AG09309 (cell line): ENCODE measurements around the gene XXYLT1.

Experiments used
- DNase-seq: peaks from one replicate; pipeline ENCODE4 v3.0.0-alpha.2; 2010; ENCODE audit warnings: low read depth
- H3K4me3 ChIP-seq: 2 replicates; pipeline ENCODE4 v1.5.1; 2011; ENCODE audit warnings: mild to moderate bottlenecking, low read depth, low read length, moderate library complexity; ENCODE audit not compliant: control insufficient read depth
- TF ChIP-seq, protein P1 (sequence below): IDR thresholded peaks from 2 replicates; pipeline ENCODE4 v1.5.1; 2011; ENCODE audit warnings: mild to moderate bottlenecking, low read depth, low read length, inconsistent platforms; ENCODE audit not compliant: insufficient read depth, control insufficient read depth; ENCODE audit errors: missing control alignments

The XXYLT1 gene

GRCh38 chr3:195172896-195173295, 98.1 kb downstream of the XXYLT1 start:
- no peak overlapping the region for H3K4me3 ChIP-seq
- TF ChIP-seq, protein P1, sequence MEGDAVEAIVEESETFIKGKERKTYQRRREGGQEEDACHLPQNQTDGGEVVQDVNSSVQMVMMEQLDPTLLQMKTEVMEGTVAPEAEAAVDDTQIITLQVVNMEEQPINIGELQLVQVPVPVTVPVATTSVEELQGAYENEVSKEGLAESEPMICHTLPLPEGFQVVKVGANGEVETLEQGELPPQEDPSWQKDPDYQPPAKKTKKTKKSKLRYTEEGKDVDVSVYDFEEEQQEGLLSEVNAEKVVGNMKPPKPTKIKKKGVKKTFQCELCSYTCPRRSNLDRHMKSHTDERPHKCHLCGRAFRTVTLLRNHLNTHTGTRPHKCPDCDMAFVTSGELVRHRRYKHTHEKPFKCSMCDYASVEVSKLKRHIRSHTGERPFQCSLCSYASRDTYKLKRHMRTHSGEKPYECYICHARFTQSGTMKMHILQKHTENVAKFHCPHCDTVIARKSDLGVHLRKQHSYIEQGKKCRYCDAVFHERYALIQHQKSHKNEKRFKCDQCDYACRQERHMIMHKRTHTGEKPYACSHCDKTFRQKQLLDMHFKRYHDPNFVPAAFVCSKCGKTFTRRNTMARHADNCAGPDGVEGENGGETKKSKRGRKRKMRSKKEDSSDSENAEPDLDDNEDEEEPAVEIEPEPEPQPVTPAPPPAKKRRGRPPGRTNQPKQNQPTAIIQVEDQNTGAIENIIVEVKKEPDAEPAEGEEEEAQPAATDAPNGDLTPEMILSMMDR = no peak

DNA sequence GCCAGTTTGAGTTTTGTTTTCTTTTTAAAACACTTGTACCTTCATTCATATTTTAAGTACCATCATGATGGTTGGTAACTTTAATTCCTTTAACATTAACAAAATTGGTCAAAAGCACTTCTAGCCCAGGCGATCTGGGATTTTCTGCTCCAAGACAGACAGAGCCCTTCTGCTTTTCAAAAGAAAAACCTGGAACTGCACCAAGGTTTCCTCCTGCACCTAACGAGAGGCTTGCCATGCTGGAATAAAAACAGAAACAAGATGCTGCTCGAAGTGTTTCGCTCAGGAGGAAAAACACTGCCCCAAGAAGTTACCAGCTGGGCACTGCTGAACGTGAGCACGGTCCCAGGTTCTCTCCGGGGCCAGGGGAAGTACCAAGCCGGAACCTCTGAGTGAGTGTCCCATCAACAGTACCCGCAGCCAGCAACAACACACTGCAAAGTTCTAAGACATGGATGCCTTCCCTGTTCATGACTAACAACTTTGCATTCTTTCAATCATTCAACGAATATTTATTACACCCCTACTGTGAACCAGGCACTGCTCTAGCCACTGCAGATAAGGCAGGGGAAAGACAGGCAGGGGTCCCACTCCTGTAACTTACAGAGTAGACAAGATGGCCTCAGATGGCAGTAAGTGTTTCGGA, 98.8 kb downstream of the XXYLT1 start:
- DNase-seq = no peak
- TF ChIP-seq, protein P1 = no peak
- no peak overlapping the region for H3K4me3 ChIP-seq

More at GRCh38 chr3:195172896-195173295, 98.1 kb downstream of the XXYLT1 start:
- no peak for DNase-seq

DNA sequence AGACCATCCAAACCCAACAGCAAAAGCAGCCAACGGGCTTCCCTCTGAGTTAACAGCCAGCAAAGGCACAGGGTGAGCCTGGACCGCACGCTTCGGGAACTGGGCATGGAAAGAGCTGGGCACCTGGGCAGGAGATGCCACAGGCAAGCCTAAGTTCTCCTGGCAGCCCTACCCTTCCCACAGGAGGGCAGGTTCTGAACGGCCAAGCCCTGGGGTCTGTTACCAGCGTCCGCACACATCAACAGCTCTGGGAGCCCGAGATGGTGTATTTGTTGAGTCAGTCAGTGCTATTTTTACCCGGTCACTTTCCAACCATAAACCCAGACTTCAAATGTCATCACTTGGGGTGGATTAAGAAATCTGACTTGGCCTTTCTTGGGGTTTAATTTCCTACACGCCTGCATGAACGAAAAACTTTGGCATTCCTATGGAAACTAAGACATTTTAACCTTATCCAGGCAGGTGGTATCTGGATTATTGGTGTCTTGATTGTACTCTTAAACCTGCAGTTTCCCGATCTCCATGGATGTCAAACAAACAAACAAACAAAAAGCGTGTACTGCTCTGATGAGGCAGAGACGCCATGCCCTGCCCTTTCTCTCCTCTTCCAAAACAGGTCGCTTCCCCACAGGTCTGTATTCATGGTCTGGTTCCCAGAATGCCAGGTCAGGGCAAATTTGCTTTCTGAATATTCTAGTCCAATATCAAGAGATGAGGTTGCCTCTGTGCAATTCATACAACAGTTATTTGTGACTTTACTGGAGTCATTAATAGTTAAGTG, 99.7 kb downstream of the XXYLT1 start:
- no peak for DNase-seq
- TF ChIP-seq, protein P1 = no peak

GRCh38 chr3:195170496-195170895, 100.5 kb downstream of the XXYLT1 start:
- TF ChIP-seq, protein P1 = no peak

More for the DNA sequence above, 99.7 kb downstream of the XXYLT1 start:
- no peak overlapping the region for H3K4me3 ChIP-seq

DNA sequence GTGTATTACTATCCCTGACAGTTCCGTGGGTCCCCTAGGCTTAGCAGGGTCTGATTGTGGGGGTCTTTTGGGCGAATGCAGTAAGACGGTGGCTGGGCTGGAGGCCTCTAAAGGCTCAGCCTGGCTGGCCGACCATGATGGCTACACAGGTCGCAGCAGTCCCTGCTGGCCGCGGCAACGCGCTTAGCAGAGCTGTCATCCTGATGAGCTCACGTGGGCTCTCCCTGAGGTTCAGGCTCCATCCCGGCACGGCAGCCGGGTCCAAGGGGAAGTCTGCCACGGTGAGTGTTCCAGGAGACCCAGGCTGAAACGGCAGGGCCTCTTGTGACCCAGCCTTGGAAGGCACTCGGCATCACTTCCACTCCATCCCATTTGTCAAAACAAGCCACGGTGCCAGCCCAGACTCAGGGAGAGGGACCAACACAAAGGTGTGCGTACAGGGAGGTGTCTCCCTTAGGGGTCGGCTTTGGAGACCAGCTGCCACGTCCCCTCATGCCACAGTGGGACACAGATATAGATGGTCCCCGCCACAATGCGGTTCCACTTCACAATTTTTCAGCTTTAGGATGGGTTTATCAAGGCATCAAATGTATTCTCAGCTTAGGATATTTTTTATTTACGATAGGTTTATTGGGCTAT, 101.8 kb downstream of the XXYLT1 start:
- no peak for DNase-seq
- TF ChIP-seq, protein P1 = no peak
- no peak overlapping the region for H3K4me3 ChIP-seq

More at GRCh38 chr3:195170496-195170895, 100.5 kb downstream of the XXYLT1 start:
- no peak for DNase-seq
- no peak overlapping the region for H3K4me3 ChIP-seq

DNA sequence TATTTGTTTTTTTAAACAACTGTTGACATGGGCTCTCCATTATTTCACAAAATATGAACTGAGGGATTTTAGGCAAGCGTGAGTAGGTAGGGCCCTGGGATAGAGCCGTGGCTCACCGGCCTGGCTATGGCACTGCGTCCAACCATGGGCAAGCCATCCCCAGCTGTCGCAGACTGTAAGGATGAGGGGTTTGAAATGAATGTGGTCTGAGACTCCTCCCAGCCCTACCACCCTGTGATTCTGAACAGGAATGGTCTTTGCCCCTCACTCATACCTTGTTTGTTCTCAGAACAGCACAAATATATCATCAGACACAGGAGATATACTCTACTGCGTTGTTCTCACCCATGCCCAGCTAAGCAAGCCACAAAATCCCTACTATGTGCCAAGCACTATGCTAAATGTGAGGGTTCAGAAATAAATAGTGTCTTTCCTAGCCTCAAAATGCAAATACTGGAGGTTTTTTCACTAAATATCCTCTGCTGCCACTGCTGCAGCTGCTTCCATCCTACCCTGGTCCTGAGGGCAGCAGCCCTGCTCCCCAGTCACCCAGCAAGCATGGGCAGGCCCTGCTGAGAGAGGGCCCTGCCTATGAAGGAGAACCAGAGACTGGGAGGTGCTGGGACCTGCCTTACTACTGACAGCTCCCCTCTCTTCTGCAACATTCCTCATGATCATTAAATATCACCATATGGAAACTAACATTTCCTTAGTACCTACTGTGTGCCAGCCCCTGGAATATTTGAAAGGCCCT, 102.8 kb downstream of the XXYLT1 start:
- H3K4me3 ChIP-seq = no peak overlapping the region
- TF ChIP-seq, protein P1 = no peak
- DNase-seq = no peak
